DMS79 treated with DMSO at 0.1 percent for 48 hours (cell line): ENCODE measurements around the gene MTUS2.
"Not testable (repeated sequence)": the region's sequence is repeated elsewhere in the genome, so short reads cannot be mapped to it uniquely, and the experiment has no call there.

Experiments
- DNase-seq: peaks from one replicate; lab custom pipeline; 2025; lab: John Stamatoyannopoulos, UW

Gene MTUS2

DNA sequence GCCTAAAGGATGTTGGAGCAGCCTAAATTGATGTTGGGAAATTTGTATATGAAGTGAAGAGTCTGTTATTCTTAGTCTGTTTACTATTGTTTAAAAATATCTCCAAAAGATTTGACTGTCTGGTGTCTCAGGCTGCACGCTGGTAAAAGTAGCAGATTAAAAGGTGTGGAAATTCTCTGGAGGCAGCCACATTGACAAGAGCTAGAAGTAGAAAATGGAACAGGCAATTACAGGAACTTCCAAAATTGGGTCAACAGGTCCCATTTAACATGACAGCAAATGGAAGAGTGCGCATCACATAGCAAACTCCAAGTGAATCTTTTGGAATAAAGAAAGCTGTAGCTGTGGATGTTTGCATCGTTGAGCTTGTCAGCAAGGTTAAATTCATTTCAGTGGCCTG is 138.3 kb downstream of the MTUS2 start:
- no peak for DNase-seq

DNA sequence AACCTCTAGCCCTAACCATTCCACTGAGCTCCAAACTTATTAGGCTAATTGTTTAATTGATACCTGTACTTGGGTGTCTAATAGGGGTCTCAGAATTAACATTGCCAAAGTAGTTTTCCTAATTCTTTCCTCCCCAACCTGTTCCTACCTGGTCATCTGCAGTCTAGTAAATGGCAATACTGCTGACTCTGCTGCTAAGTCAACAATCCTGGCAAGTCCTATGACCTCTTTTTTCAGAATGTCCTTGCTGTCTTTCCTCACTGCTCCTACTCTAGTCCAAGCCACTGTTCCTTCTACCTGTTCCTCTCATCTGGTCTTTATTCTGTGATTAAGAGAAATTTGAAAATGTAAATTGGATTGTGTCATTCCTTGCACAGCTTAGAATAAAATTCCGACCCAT is 143.9 kb downstream of the MTUS2 start:
- no peak for DNase-seq

DNA sequence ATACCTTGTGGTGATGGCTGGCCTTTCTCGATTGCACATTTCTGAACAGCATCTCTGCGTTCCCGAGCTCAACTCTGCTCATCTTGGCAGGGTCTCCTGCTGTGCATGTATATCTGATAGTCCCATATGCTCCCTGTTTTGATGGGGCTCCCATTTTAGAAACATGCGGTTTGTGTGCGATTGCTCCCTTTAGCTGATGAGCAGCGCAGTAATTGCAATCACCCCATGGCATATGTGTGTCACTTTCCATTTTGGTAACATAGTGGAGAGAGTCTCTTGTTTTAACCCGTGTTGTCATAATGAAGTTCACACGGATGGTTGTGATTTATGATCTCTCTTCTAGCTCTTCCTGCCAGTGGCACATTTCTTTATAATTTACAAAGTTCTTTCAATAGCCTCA is 144.7 kb downstream of the MTUS2 start:
- no peak for DNase-seq

DNA sequence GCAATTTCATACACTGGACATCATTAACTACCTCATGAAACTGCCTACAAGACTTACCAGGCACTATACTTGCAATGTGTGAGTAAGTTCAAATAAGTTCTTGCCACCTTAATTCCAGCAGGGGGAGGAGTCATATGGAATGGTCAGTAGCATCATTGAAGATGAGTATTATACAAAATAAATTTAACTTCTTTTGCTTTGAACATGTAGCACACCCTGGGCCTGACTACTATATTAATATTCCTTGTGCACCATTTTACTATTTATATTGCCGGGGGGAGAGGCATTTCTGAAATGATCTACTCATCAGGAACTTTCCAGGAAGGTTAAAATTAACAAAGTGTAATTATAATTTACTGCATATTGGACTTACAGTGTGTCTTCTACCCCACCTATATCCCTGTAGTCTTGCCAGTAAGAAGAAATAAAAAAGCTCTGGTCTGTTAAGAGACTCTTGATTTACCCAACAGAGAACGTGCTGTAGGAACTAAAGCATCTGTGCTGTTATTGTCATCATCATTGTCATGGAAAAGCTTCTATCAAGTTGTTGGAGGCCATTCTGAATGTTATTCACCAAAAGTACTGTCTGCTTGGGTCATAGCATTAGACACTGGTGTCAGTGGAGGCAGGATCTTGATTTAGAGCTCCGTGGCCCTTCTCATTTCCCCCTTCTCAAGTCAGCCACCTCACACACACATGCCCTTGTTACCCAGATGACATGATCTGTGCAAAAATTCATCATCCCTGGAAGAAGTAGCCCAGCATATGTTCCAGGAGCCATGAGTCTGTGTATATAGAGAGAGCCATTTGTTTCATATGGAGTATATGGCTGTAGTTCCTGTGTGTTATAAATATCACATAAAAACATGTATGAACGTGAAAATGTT is 147.1 kb downstream of the MTUS2 start:
- DNase-seq: no peak

DNA sequence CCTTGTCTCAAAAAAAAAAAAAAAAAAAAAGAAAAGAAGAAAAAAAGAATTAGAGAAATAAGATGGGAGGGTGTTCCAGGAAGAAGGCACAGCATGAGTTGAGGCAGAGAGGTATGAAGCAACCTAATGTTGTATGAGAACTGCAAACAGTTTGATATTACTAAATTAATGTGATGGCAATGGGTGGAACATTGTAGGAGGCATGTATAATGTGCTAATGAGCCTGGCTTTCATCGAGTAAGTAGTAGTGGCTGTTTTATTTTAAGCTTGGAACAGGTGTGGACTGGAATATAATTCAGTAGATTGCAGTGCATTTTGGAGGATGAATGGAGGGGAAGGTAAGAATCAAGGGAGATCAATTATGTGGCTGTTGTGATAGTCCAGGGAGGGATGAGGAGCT is 156.1 kb downstream of the MTUS2 start:
- DNase-seq: no peak

DNA sequence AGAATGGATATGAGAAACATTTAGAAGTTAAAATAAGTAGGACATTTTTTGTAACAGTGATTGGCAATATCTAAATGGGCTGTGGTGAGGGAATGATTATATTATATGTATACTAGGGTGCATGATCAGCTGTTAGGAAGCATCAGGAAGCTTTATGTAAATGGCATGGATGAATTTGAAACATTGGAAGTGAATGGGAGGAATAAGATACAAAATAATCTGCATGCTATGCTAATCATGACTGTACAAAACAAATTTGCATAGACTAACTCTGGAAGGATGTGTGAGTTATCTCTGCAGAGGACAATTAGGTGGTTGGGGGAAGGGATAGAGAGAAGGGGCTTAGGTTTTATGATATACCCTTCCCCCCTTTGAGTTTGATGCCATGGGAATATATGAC is 156.5 kb downstream of the MTUS2 start:
- no peak for DNase-seq

DNA sequence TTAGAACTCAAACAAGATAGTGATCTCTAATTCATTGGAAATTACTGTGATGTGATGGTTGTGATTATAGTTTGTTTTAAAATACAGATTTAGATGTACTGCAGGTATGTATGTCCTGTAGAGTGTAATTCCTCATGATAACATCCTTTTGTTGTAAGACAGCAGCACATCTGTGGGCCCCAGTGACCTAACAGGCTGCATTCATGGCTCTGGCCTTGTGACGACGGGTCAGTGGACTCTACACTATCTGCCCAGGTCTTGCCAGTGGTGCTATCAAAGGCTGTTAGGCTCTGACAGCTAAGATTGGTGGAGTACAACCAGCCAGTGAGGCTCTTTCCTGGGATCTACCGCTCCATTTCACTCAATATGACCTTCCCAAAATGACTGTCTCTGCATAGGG is 158.4 kb downstream of the MTUS2 start:
- no peak for DNase-seq

DNA sequence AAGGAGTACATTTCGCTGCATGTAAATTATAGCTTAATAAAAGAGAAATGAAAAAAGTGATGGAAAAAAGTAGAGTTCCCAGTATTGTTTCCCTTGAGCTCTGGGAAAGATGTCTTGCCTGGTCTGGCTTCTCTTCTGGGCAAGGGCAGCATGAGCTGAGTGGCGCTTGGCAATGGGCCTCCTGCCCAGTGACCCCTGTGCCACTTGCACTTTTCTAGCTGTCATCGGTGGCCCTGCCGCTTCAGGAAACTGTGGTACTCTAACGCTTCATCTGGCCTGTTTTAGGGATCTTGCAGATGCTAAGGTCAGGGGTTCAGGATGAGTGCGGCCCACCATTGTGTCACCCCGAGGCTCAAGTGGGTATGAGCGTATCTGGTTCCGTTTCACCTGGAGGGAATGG is 161.4 kb downstream of the MTUS2 start:
- no peak for DNase-seq

DNA sequence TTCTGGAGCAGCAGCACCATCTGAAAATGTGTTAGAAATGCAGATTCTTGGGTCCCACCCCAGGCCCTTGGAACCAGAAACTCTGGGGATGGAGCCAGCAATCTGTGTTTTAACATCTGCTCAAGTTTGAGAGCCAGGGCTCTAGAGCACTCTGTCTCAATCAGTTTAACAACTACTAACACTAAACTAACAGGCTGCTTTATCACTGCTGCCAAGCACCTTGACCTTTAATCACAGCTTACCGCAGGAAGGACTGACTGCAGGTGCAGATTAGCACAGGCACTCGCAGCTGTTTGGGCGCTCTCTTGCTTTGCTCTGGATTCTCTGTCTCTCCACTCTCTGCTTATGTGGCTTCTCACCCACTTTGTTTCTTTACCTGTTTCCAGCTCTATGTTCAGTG is 163.5 kb downstream of the MTUS2 start:
- DNase-seq: no peak

DNA sequence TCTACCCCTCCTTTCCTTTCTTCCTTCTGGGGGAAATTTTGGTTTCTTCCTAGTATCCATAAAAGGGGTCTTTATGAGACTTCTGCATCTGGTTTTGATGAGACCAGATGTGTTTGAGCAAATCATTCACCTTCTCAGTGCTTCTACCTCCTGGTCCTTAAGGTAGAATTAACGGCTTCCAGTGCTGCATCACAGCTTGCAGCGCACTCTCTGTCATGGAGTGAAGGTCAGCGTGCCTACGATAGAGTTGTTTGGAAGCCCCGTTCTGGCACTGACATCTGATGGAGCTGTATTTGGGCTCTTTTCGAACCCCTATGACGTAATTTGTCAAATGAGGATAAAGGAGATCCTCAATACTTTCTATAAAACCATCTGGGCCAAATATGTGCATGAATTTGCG is 164.2 kb downstream of the MTUS2 start:
- no peak for DNase-seq

DNA sequence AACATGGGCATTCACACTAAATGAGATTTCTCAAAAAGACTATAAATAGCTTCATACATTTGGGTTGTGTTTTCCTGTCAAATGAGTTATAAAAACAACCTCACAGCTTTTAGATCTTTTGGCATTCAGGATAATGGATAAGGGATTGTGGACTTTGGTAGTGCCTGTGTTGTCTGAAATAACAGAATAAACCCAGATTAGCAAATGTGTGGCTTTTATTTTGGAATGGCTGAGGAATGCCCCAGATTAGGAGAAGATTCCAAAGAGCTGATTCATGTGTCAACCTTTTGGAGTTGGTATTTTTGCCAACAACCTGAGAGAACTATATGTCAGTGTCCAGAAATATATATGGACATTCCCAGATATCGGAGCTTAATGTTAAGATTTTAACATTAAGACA is 164.7 kb downstream of the MTUS2 start:
- DNase-seq: no peak

DNA sequence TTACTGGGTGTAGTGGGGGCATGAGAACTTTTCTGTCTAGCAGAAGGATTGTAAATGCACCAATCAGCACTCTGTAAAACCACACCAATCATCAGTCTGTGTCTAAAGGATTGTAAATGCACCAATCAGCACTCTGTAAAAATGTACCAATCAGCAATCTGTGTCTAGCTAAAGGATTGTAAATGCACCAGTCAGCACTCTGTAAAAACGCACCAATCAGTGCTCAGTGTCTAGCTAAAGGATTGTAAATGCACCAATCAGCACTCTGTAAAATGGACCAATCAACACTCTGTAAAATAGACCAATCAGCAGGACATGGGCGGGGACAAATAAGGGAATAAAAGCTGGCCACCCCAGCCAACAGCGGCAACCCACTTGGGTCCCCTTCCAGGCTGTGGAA is 170.2 kb downstream of the MTUS2 start:
- DNase-seq: not testable (repeated sequence)

DNA sequence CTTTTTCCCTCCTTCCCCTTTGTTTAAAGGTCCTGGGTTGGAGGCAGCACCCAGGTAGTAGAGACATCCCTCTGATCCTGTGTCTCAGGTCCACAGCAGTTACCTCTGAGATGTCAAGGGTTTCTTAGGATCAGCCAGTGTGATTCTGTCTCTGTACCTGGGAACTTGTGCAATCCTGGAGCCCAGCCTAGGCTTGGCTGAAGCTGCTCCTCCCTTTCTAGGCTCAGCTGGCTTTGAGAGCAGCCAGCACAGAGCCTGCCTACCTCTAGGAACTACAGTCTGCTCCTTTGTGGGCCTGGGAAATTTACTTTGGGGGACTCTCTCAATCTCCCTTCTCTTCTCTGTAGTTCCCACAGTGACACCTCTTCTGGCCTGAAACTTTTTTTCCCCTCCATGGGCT is 171.6 kb downstream of the MTUS2 start:
- no peak for DNase-seq

DNA sequence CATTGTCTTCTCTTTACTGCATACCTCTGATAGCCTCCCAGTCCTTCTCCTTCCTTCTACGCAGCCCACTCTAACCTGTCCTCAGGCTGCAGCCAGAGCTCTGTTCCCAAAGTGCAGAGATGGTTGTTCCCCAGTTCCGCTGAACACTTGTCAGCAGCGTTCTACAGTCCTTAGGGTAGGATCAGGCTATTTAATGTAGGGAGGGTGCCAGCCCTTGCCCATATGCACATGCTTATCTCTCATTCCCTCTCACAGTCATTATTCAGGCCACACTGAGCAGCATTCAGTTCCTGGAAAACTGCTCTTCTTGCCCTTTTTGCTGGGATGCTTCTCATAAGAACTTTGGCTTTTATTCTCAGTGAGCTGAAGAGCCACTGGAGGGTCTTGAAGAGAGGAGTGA is 180.7 kb downstream of the MTUS2 start:
- no peak for DNase-seq

DNA sequence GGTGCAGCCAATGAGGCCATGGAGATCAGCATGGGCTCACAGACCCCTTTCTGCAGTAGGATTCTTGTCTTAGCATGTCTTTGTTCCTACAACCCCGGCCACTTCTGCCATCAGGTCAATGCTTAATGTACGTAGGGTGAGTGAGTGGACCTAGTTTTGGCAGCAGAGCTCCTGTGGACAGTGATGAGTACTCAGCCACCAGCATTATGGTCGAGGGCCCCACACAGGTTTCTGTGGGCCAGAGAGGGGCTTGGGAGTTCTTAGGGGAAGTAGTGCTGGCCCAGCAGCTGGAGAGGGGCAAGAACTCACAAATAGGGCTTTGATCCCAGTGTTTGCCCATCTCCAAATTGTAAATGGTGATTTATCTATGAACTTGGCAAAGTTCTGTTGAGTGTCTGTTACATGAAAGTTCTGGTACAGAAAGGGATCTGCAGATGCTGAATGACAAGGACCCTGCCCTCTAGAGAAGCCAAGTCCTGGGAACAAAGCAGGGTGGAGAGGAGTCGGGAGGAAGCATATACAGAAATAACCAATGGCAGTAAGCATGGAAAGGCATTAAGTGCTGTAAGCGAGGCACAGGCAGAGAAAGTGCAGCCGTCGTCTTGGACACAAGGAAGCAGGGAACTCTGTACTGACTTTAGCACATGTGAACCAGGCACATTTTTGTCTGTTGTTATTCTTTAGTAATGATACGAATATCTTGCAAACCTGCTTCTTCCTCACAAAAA is 185.1 kb downstream of the MTUS2 start:
- no peak for DNase-seq

DNA sequence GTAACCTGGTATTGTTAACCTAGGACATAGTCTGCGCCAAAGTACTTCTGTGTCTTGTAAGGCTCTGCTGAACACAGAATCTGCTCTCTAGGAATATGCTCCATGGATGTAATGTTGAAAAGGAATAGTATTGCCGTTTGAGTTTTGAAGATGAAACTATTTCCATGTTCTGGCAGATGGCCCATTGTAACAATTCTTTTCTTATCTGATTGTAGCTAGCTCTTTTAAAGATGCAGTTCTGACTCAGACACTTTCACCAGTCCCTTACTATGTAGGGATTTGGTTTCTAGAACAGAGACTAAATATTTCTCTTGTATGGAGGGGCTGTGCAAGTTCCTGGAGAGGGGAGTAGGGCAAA is 185.6 kb downstream of the MTUS2 start:
- no peak for DNase-seq

DNA sequence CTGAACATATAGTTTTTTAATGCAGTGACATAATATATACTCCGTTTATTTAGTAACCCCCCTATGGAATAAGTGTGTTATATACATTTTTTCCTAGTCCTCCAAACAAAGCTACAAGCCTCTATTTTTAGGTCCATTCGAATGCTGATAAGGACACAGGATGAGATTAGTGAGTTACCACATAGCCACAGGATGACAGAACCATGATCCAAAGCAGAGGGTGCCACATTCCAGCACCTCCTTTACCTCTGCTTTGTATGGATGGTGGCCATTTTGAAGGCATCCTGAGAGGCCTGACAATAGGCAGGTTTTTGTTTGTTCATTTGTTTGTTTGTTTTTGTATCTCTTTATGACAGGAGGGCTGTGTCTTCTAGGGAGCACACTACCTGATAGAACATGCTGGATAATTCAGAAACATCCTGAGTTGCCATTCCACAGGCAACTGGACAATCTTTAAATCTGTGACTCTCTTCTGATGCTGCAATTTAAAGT is 186.3 kb downstream of the MTUS2 start:
- no peak for DNase-seq

DNA sequence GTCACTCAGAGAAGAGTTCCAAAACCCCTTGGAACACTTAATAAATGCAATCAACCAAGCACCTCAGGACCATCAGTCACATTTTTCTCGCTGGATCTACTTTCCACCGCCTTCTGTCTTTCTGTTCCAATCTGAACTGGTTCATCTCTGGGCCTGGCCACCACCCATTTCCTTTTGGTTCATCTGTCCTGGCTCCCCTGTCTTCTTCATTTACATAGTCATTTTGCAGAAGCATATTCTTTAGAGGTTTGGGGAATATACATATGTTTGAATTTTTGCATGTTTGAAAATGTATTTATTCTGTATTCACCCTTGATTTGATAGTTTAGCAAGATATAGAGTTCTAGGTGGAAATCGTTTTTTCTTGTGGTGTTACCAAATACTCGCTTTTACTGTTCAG is 188.2 kb downstream of the MTUS2 start:
- DNase-seq: no peak

DNA sequence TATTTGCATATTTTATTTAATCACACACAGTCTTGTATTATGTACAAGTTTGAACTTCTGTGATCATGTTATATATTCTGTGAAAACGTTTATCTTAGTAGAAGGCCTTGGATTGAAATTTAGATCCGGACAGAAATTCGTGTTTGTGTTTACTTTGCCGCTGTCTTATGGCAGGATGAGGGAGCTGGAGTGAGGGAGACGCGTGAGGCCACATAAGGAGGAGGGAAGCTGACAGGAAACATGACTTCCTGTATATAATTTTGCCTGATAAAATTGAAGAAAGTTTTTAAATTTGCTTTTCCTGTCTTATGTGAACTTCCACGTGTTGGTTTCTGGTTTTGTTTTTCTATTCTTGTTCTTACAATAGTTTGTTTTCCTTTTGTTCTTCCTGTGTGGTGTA is 200.2 kb downstream of the MTUS2 start:
- no peak for DNase-seq

DNA sequence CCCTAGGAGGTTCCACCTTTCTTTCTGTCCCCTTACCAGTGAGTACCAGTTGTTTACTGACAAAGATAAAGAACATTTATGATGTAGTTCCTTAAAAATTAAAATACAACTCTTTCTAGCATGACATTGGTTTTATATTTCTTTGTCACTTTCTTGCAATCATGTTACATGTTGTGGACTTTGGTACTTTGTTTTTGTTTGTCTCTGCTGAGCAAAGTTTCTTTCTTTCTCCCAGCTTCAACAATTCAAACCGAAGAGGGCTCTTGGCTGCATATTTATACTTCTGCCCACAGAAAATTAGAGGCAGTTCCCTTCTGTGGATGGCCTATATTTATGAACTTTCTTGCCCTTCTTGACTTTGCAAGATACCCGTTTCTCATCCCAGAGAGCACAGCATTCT is 201.2 kb downstream of the MTUS2 start:
- no peak for DNase-seq

DNA sequence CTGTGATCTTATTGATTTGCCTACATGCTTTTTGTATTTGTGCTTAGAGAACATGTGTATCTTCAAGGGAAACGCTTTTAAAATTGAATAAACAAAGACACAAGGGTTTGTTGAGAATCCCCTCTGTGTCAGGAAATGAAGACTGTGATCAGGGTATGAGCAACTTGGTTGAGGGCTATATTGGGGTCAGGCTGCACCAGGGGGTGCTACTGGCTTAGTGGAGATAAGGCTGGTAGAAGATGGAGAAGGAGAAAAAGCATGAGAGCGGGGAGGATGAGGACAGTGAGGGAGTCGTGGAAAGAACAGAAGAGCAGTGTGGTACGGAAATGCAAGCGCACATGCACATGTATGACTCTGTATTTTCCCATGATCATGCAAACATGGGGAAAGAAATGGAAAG is 201.6 kb downstream of the MTUS2 start:
- no peak for DNase-seq

DNA sequence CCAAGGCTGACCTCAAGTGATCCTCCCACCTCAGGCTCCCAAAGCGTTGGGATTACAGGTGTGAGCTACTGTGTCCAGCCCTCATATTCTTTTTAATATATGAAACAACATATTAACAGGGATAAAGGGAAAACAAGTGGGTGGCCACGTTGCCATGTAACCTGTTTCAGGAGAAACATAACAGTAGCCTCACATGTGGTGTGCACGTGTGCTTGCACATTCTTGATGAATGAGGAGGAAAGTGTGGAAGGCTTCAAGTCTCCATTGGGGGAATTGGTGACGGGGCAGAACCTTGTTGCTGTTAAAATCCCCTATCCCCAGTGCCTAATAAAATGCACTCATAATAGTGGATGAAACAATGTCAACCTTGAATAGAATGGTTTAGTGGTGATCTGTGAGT is 202.3 kb downstream of the MTUS2 start:
- DNase-seq: no peak

DNA sequence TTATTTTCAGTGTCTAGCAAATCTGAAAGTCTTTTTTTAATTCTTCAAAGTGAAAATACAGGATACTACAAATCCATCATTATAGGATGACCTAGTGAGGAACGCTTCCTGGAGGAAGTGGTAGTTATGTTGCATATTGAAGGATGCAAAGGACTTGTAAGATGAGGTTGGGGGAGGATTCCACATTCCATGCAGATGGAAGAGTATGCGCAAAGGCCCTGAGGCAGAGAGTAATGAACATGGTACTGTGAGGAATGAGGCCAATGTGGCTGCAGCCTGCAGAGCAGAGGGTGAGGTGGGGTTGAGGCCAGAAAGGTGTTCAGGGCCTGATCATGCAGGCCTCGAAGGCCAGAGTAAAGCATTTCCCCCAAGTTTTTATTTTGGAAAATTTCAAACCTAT is 202.8 kb downstream of the MTUS2 start:
- DNase-seq: no peak

DNA sequence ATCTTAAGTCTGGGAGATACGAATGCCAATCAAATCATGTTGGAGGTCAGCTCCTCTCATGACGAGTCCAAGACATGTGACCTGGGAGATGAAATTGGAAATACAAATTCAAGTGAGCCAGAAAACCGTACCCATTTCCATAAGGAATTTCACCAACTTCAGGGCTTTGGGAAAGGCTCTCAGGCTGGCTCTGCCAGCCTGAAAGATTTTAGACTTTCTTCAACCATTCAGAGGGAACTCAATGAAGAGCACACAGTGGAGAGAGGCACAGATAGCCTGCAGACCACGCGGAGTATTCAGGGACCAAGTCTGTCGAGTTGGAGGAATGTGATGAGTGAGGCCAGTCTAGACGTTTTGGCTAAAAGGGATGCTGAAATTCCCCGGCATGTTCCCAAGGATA is 204.6 kb downstream of the MTUS2 start:
- DNase-seq: no peak
